ENCODE data around the gene HOXC13.
A peak's percentile ranks its signal among the peaks of the same experiment; 100 is the strongest.

Gene HOXC13

GRCh38 chr12:53985994-53986685 lies 47.5 kb downstream of the HOXC13 start:
- no peak for TF ChIP-seq CTCF (IDR thresholded peaks at IDR 0.05)
- Histone ChIP-seq H3K4me3 (peak overlapping the region; percentile 50), H3K27ac (no peak overlapping the region)
- no peak for DNase-seq (ENCODE audit: low spot score)

GRCh38 chr12:53986686-53987483 lies 48.3 kb downstream of the HOXC13 start:
- Histone ChIP-seq H3K4me3 (no peak overlapping the region), H3K27ac (no peak overlapping the region)
- DNase-seq (ENCODE audit: low spot score) = no peak
- no peak for TF ChIP-seq CTCF (IDR thresholded peaks at IDR 0.05)

- H3K4me3 ChIP-seq = no peak overlapping the region
- no peak for DNase-seq (ENCODE audit: low spot score)
- no peak for TF ChIP-seq CTCF (IDR thresholded peaks at IDR 0.05)
- H3K27ac ChIP-seq = no peak overlapping the region
Observed at GRCh38 chr12:53987787-53988230, 49.2 kb downstream of the HOXC13 start.

GRCh38 chr12:53988541-53989226 lies 50.1 kb downstream of the HOXC13 start:
- TF ChIP-seq CTCF (IDR thresholded peaks at IDR 0.05) = no peak
- Histone ChIP-seq H3K4me3 (no peak overlapping the region), H3K27ac (no peak overlapping the region)
- no peak for DNase-seq (ENCODE audit: low spot score)

GRCh38 chr12:53989227-53990113 lies 50.8 kb downstream of the HOXC13 start:
- H3K27ac ChIP-seq = no peak overlapping the region
- TF ChIP-seq CTCF (IDR thresholded peaks at IDR 0.05) = no peak
- DNase-seq (ENCODE audit: low spot score) = no peak
- H3K4me3 ChIP-seq = peak overlapping the region; percentile 31

GRCh38 chr12:53990311-53991076 lies 51.9 kb downstream of the HOXC13 start:
- TF ChIP-seq CTCF (IDR thresholded peaks at IDR 0.05) = no peak
- DNase-seq (ENCODE audit: low spot score) = no peak
- Histone ChIP-seq H3K27ac (no peak overlapping the region), H3K4me3 (no peak overlapping the region)
